Upper lobe of left lung (tissue), 6 donors: ENCODE data around the gene MARCKS. TPM values are rescaled to one million over a fixed set of nuclear protein-coding genes. Genes with fewer than 3 reads are reported as not detected.
A peak's percentile ranks its signal among the peaks of the same experiment; 100 is the strongest.

Experiments
- ATAC-seq, 2 donors: fragments of 200-7000 bp; cut with Tn5 transposase; one replicate each; pipeline ENCODE4 v1.9.1; 2022; ENCODE audit warnings: mild to moderate bottlenecking in 2 of 2, moderate library complexity in 2 of 2; ENCODE audit not compliant: low FRiP score in 2 of 2
- DNase-seq, 2 donors: peaks; one replicate each; pipeline ENCODE4 v3.0.0-alpha.2; 2019 to 2020
- H3K27ac ChIP-seq, 4 donors: fragments of 200-600 bp; sonication (generic); one replicate each; pipeline ENCODE4 v1.5.1; 2016 to 2019
- H3K27me3 ChIP-seq, 4 donors: fragments of 200-600 bp; sonication (generic); one replicate each; pipeline ENCODE4 v1.5.1; 2017 to 2019
- H3K36me3 ChIP-seq, 4 donors: fragments of 200-600 bp; sonication (generic); one replicate each; pipeline ENCODE4 v1.5.1; 2016 to 2019
- H3K4me1 ChIP-seq, 4 donors: fragments of 200-600 bp; sonication (generic); one replicate each; pipeline ENCODE4 v1.5.1; 2018 to 2019
- H3K4me3 ChIP-seq, 4 donors: fragments of 200-600 bp; sonication (generic); one replicate each; pipeline ENCODE4 v1.5.1; 2017 to 2019; ENCODE audit warnings: mild to moderate bottlenecking in 2 of 4, moderate library complexity in 1 of 4
- H3K9me3 ChIP-seq, 4 donors: fragments of 200-600 bp; sonication (generic); one replicate each; pipeline ENCODE4 v1.5.1; 2018 to 2019
- EP300 ChIP-seq, 4 donors: sonication (generic); formaldehyde crosslinking; IDR thresholded peaks; one replicate each; pipeline ENCODE4 v1.5.1; 2017; ENCODE audit warnings: antibody characterized with exemption in 4 of 4, control low read depth in 2 of 4
- POLR2A ChIP-seq, 4 donors: fragments of 450-650 bp; IDR thresholded peaks; one replicate each; pipeline ENCODE4 v1.5.1; 2016 to 2017; ENCODE audit warnings: antibody characterized with exemption in 4 of 4, mild to moderate bottlenecking in 2 of 4
- POLR2AphosphoS5 ChIP-seq, 2 donors: sonication (generic); formaldehyde crosslinking; IDR thresholded peaks; one replicate each; pipeline ENCODE4 v1.5.1; 2017; ENCODE audit warnings: antibody characterized with exemption in 2 of 2
- WGBS, 2 donors: methylation state at CpG; one replicate each; pipeline ENCODE4 v1.1.5; 2017 to 2018; 5-methylcytosine and 5-hydroxymethylcytosine counted together
- total RNA-seq, 6 donors: library from RNA; depleted of rRNA in 4 of 6; stranded (reverse); fragments of >200 nt in 4 of 6; gene quantifications; one replicate each; pipeline versions ENCODE4 v1.1.0 to v1.2.1, GENCODE V29; 2016 to 2021
- TF ChIP-seq, protein P1 (sequence below), 6 experiments: fragments of 450-650 bp in 4 of 6; fragments of 200-600 bp in 2 of 6; sonication (generic) in 2 of 6; IDR thresholded peaks; one replicate each; pipeline ENCODE4 v1.5.1; 2016 to 2019; ENCODE audit warnings: antibody characterized with exemption in 6 of 6
- donor health status: DM: no; HTN: no; CAD: no; lungs with moderate emphysema.
- donor health status: DM: no; HTN: yes; CAD: no; lungs with severe emphysema.

MARCKS gene
- total RNA-seq, 6 donors from 2014 or later: 26.3 to 85.8 (median 42.2) TPM

DNA sequence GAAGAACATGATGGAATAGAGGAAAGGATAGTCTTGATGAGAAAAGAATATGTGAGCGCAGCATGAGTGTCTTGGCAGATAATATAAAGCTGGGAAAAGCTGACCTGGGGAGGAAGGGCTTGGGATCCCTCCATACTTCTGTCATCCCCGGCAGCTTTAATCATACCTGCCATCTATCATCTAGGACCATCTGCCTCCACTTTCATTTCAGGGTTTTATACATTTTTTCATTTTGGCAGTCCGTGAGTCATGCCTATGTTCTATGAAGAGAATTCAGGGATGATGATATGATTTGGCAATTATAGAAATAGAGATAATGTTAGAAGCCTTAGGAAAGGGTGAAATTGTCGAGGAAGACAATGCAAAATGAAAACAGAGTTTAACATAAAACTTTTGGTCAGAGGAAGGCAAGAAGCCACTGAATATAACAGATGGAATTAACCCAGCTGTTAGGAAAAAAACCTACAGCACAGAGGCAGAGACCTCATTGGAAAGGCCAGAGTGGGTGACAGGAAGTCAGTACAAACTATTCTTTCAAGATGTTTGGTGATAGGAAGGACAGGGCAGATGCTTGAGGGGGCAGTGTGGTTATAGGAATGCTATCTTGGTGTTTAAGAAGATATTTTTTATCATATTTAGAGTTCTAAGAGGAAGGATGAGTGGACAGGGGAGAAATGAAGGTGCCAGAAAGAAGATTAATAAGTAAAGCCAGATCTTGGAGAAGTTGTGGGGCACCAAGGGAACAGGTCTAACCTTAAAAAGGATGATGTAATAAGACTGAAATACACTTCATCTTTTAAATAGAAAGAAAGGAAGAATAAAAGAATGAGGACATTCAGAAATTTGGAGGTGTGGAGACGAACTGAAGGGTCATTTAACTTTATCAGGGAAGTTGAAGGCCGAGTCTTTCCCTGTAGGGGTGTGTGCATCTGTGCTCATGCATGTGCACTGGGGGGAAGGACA is 37.8 kb downstream of the MARCKS start:
- no peak for DNase-seq
- H3K9me3 ChIP-seq: no peaks in the 10 kb centered on the region
- no peak overlapping the region for H3K4me3 ChIP-seq
- no peak overlapping the region for H3K27ac ChIP-seq
- WGBS, 2 donors: 69 to 74% methylated on average over 6 of the region's 6 CpGs
- H3K27me3 ChIP-seq: no peaks in the 10 kb centered on the region
- TF ChIP-seq EP300 (IDR thresholded peaks at IDR 0.05) (no peak), POLR2AphosphoS5 (IDR thresholded peaks at IDR 0.05) (no peak), POLR2A (IDR thresholded peaks at IDR 0.05) (no peak)
- TF ChIP-seq, protein P1, sequence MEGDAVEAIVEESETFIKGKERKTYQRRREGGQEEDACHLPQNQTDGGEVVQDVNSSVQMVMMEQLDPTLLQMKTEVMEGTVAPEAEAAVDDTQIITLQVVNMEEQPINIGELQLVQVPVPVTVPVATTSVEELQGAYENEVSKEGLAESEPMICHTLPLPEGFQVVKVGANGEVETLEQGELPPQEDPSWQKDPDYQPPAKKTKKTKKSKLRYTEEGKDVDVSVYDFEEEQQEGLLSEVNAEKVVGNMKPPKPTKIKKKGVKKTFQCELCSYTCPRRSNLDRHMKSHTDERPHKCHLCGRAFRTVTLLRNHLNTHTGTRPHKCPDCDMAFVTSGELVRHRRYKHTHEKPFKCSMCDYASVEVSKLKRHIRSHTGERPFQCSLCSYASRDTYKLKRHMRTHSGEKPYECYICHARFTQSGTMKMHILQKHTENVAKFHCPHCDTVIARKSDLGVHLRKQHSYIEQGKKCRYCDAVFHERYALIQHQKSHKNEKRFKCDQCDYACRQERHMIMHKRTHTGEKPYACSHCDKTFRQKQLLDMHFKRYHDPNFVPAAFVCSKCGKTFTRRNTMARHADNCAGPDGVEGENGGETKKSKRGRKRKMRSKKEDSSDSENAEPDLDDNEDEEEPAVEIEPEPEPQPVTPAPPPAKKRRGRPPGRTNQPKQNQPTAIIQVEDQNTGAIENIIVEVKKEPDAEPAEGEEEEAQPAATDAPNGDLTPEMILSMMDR (IDR thresholded peaks at IDR 0.05): no peak
- no peaks in the 10 kb centered on the region for H3K36me3 ChIP-seq
- no peaks in the 10 kb centered on the region for H3K4me1 ChIP-seq
- no peak for ATAC-seq

DNA sequence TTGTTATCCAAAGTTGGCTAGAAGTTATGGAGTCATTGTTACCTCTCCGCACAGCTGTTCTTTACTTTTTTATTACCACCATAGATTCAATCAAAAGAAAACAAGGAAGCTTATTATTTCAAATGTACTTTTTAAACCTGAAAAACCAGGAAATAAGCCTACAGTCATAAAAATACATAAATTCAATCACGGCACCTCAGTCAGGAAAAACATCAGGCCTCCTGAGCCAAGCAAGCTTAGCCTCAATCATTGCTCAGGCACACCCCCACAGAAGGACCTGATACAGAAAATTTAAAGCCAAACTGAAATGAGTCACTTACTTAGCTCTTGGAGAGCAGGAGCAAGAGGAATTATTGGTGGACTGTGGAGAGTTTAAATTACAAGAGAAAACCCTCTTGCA is 44.3 kb downstream of the MARCKS start:
- no peak overlapping the region for H3K27ac ChIP-seq
- DNase-seq (no peak), ATAC-seq (peak in 1 of 2 donors; percentile 50)
- no peaks in the 10 kb centered on the region for H3K9me3 ChIP-seq
- WGBS, 2 donors: 91 to 97% methylated on average over 2 of the region's 2 CpGs
- H3K4me1 ChIP-seq: no peaks in the 10 kb centered on the region
- no peak overlapping the region for H3K4me3 ChIP-seq
- H3K27me3 ChIP-seq: no peaks in the 10 kb centered on the region
- TF ChIP-seq POLR2AphosphoS5 (IDR thresholded peaks at IDR 0.05) (no peak), EP300 (IDR thresholded peaks at IDR 0.05) (no peak), POLR2A (IDR thresholded peaks at IDR 0.05) (no peak)
- TF ChIP-seq, protein P1 (IDR thresholded peaks at IDR 0.05): no peak
- H3K36me3 ChIP-seq: no peaks in the 10 kb centered on the region

DNA sequence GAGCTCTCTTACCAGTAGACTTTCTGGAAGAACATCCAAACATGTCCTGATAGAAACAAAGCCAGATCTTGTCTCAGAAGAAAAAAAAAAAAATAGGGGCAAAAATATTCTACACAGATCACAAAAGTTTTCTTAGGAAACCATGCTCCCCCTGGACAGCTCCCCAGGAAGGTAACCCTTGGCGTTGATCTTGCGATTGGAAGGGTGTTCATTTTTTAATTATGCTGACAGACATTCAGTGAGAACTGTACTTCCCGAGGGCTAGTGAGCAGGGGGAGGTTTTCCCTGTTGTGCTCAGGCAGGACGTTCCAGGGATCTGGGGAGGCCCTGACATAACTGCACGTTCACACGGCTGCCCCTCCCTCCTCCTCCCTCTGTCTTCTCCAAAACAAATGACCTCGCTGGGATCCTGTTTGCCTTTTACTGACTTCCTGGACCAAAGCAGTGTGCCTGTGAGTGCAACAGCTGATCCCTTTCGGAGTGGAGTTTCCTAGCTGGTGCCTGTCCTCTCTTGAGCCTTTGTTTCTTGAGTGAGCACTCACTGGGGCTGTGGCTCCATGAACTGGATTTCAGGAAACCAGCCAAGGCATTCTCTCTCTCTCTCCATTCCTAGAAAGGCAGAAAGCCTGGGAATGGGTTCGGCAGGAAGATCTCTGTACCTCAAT is 46.7 kb downstream of the MARCKS start:
- no peaks in the 10 kb centered on the region for H3K27me3 ChIP-seq
- ATAC-seq (peak; percentile 52 to 67), DNase-seq (peak in 1 of 2 donors; percentile 30)
- 30 to 33% methylated on average over 9 of the region's 9 CpGs for WGBS, 2 donors
- H3K36me3 ChIP-seq: no peaks in the 10 kb centered on the region
- H3K4me1 ChIP-seq: peaks cover 0 to 4% (median 0%) of the 10 kb centered on the region in 4 donors
- TF ChIP-seq POLR2A (IDR thresholded peaks at IDR 0.05): no peak
- peak in 1 of 4 donors; percentile 6 for TF ChIP-seq EP300 (IDR thresholded peaks at IDR 0.05)
- TF ChIP-seq POLR2AphosphoS5 (IDR thresholded peaks at IDR 0.05): peak in 1 of 2 donors; percentile 66
- TF ChIP-seq, protein P1 (IDR thresholded peaks at IDR 0.05): no peak
- H3K9me3 ChIP-seq: no peaks in the 10 kb centered on the region
- H3K4me3 ChIP-seq: peak overlapping the region in 1 of 4 donors; percentile 13
- H3K27ac ChIP-seq: peak overlapping the region; percentile 62 to 83 (median 72)

DNA sequence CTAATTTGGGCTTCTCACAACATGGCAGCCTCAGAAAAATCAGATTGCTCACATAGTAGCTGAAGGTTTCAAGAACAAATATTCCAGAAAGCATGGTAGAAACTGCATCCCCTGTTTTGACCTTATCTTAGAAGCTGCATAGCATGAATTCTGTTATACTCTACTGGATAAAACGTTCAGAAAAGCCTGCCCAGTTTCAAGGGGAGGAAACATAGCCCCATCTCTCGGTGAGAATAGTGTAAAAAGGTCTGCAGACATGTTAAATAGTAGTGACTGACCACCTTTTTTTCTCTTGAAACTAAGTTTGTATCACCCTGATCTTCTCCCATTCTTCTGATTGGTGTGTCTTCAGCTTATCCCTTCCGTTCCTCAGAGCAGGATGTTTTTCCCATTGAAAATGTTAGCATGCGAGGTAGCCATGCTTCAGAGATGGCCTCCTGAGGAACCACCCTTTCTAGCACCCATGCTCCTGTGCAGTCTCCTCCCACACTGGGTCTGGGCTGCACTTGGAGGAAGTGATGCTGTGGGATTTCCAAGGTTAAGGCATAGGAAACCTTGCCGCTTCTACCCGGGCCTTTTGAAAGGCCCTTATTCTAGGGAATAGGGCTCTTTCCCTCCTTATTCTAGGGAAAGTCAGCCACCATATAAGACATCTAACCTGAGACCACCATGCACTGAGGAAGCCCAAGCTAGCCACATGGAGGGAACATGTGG is 50.1 kb downstream of the MARCKS start:
- Histone ChIP-seq H3K4me1 (peaks cover 0 to 4% (median 0%) of the 10 kb centered on the region in 4 donors), H3K4me3 (no peak overlapping the region), H3K36me3 (no peaks in the 10 kb centered on the region), H3K9me3 (no peaks in the 10 kb centered on the region), H3K27ac (no peak overlapping the region), H3K27me3 (no peaks in the 10 kb centered on the region)
- TF ChIP-seq POLR2AphosphoS5 (IDR thresholded peaks at IDR 0.05): no peak
- TF ChIP-seq POLR2A (IDR thresholded peaks at IDR 0.05): no peak
- TF ChIP-seq, protein P1 (IDR thresholded peaks at IDR 0.05): no peak
- TF ChIP-seq EP300 (IDR thresholded peaks at IDR 0.05): no peak
- WGBS, 2 donors: 64 to 68% methylated on average over 6 of the region's 6 CpGs
- DNase-seq (no peak), ATAC-seq (no peak)
